ENCODE measurements around the gene SH3D19.
"Not testable (repeated sequence)": the region's sequence is repeated elsewhere in the genome, so short reads cannot be mapped to it uniquely, and the experiment has no call there.

SH3D19 gene

DNA sequence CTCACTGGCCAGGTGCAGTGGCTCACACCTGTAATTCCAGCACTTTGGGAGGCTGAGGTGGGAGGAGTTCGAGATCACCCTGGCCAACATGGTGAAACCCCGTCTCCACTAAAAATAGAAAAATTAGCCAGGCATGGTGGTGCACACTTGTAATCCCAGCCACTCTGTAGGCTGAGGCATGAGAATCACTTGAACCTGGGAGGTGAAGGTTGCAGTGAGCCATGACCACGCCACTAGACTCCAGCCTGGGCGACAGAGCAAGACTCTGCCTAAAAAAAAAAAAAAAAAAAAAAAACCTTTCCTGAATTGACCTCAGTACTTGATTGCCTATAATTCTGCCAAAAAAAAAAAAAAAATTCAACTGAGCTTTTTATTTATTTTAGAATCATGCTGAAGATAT lies 3.2 kb downstream of the SH3D19 start:
- DNase-seq = not testable (repeated sequence)

DNA sequence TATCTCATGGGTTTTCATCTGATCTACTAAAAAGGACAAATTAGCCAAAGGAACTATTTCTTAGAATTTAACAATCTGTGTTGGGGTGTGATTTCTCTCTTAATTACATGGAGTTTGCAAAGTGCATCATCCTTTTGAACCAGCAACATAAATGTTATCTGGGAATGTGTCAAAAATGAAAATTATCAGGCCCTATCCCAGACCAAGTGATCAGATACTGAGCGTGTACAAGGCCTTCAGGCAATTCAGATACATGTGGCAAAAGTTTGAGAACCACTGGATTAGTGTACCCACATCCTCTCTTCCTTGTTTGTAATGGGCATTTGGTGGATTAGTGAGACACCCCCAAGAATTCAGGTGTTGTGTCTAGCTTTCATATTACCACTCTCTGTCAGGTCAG lies 3.8 kb downstream of the SH3D19 start:
- DNase-seq = no peak

DNA sequence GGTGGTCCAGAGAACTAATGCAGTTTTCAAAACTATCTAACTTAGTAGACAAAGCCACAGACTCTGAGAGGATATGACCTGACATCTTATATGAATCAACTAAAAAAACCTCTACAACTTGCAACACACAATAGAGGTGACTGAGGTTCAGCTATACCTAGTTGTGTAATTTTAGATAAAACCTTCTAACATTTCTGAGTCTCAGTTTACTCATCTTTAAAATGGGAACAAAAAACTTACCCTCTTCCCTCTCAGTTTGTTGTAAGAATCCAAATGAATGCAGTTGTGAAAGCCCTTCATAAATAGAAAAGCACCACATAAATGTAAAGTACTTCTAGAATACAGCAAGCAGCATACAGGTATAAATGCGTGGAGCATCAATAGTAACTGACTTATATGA lies 5.9 kb downstream of the SH3D19 start:
- DNase-seq = no peak

DNA sequence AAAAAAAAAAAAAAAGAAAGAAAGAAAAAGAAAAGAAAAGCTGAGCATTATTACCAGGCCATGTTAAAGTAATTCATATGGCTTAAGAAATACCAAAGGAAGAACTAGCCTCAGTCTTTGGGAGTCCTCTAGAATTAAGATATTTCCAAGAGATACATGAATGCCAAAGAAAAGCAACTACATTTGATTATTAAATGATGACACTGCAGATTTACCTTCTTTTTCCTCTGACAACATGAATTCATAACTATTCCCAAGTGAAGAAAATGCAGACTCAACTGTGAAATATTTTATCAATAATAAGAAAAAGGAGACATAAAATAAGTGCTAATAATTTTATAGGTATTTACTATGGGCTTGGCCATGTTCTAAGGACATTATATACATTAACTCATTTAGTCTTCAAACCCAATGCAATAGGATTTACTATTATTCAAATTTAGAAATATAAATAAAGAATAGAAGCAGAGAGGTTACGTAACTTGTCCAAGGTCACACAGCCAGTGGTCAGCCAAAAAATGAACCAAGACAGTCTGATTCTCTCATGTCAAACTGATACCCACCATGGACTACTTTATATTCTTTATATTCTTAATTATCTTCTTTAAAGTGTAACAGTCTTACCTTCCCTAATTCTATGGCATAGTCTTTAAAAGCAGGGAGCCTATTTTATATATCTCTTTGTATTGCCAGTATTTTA lies 6.9 kb downstream of the SH3D19 start:
- no peak for DNase-seq

DNA sequence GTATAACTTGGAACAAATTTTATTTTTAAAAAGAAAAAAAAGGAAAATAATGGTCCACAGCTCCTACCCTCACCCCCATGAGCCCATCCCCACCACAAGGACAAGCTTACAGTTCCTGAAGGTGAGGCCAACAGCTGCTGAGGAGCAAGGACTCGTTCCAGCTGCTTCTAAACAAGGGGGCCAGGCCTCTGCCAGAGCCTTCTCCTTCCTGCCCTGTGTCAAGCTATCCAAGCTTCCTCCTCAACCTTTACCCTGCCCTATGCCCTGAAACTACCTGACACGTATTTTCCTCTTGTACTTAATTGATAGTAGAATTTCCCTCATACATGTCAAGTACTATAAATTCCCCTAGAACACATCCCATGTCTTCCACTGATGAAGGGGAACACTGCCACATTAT lies 8.8 kb downstream of the SH3D19 start:
- DNase-seq = no peak

DNA sequence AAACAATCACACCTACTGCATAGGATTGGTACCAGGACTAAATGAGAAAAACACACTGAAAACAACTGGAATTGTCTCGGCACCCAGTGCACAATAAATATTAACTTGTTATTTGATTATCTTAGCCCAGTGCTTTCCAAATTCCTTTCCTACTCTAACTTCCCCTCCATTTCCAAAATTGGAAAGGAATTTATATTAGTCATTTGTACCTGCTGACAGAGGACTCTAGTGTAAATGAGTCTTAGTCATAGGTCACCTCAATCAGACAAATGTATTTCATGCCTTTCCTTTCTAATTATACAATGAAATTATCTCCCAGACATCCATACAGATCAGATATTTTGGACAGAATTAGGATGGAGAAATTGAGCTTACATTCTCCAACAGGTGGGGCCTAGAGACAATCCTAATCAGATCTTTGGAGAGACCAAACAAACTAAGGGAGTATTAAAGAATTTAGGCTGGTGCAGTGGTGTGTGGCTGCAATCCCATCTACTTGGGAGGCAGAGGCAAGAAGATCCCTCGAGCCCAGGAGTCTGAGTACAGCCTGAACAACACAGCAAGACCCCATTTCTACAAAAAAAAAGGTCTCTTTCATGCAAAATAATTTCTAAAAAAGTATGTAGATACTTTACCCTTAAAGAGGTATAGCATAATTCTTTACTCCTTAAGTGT lies 10.1 kb downstream of the SH3D19 start:
- DNase-seq = no peak

DNA sequence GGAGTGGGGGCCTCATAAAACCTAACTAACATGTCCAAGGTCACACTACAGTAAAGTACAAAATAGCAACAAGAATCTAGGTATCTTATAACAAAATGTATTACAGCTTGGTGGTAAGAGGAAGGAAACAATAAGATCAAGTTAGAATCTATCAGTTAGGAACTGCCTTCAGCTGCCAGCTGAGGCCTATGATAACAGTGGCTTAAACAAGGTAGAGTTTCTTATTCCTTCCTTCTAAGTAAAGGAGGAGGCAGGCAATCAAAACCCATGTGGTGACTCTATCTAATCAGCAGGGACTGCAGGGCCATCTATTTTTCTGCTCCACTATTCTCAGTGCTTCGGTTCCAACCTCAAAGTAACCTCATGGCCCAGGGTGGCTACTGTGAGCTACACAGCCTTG lies 10.9 kb downstream of the SH3D19 start:
- DNase-seq = no peak

DNA sequence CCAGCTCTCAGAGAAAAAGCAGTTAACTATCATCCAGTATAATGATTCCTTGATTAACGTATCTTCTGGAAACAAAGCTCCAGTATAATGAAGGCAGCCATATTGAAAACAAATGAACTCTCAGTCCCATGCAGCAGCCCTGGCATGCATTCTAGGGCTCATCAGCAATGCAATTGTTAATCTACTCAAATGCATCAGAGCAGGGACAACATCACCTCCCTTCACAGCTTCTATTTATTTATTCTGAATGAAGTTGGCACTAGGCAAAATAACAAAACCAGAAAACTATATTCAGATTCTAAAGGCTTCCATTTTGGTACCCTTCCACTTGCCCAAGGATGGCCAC lies 11.4 kb downstream of the SH3D19 start:
- no peak for DNase-seq

DNA sequence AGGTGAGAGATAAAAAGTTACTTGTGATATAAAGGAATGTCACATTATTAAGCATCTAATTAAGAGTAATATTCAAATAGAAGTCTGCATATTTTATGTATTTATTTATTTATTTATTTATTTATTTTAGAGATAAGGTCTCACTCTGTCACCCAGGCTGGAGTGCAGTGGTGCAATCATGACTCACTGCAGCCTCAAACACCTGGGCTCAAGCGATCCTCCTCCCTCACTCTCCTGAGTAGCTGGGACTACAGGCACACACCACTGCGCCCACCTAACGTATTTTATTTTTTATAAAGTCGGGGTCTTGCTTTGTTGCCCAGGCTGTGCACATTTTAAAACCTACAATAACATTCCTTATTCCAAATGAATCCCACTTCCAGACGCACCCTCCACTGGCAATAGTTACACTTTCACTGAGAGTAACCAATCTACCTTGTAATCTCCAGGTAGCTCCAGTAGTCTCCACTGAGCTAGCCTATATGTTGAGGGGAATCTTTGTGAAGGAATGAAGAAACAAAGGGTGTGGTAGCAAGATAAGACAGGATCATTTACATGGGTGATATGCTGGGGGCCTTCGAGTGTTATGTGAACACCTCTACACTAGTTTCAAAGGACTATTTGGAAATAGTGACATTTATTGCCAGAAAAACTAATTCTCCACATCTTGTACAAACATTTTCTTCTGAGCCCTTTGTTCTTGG lies 11.9 kb downstream of the SH3D19 start:
- no peak for DNase-seq

DNA sequence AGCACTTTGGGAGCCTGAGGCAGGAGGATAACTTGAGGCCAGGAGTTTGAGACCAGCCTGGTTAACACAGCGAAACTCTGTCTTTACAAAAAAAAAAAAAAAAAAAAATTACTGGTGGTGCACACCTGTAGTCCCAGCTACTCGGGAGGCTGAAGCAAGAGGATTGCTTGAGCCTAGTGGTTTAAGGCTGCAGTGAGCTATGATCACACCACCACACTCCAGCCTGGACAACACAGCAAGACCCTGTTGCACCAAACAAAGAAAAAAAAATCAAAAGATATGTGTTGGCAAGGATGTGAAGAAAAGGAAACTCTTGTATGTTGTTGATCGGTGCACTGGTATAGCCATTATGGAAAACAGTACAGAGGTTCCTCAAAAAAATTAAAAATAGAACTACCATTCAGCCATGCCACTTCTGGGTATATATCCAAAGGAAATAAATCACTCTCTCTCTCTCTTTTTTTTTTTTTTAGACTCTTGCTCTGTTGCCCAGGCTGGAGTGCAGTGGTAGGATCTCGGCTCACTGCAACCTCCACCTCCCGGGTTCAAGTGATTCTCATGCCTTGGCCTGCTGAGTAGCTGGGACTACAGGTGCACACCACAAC lies 15.2 kb downstream of the SH3D19 start:
- DNase-seq = no peak

DNA sequence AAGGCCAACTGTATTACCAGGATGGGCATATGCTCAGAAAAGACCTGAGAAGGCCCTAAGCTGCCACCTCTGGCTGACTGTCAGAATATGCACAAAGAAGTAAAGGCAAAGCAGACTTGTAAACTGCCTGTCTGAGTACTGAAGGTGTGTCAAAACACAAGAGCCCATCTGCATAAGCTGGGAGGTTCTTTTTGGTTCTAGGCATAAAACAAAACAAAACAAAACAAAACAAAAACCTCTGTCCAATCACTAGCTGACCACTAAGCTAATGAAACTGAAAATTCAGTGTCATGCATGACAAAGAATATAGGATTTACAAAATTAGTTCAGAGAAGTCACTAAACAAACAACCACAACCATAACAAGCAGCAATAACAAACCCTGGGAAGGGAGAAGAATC lies 20.6 kb downstream of the SH3D19 start:
- DNase-seq = no peak

DNA sequence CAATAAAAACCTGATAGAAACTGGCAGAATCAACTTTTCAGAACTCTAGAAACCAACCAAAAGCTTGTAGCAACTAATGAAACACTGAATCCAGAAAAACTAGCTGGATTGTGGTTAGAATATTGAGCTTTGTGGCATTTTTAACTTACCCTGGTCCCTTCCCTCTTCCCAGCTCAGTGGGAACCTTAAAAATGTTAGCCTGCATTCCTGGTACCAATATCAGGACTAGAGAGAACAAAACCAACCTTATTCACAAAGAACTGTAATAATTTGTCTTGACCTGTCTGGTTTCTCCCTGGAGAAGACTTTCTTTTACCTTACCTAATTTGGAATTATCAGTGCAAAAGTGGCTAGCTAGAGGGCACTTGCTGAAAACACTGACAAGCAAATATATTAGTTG lies 21.2 kb downstream of the SH3D19 start:
- no peak for DNase-seq

DNA sequence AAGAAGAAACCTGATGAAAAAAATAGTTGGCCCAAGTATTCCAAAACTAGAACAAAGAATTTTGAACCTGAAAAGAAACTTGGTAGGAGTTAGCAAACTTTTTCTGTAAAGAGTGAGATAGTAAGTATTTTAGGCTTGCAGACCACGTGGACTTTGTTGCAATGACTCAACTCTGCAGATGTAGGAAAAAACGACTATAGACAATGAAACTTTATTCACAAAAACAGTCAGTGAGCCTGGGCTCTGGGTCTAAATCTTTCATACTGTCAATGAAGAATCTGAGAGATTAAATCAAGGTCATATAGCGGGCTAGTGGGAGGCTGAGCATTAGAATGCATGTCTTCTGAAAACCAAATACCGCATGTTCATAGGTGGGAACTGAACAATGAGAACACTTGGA lies 23.0 kb downstream of the SH3D19 start:
- DNase-seq = no peak

DNA sequence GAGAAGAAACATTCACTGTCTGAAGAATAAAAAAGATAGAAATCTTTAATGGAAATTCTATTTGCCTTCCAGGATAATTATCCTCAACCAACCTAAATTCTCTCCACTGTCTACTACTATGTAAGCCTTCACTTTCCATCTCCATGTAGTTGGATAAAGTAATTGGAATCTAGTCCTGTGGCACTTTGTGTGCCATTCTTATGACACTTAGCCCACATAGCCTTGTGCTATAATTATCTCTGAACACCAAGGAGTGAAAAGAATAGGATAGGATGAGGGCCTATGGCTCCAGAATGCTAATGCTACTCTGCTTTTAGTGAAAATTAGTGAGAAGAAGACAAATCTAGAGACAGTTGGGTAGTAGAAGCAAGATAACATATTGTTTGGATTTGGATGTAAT lies 28.2 kb downstream of the SH3D19 start:
- DNase-seq = no peak

DNA sequence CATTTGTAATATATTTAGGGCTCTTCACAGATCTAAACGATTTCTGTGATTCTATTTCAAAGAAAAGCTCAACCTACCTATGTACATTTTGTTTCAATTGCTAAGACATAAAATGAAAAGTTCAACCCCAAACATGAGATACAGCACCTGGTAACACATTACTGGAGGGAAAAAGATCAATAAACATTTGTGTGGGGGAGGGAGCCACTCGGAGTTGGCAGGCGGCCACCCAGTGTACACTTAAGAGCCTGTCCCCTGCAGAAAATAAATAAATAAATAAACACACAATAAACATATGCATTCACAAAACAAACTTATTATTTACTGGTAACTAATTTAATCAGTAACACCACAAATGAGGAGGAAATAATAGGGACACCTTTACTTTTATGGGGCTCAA lies 29.2 kb downstream of the SH3D19 start:
- no peak for DNase-seq

DNA sequence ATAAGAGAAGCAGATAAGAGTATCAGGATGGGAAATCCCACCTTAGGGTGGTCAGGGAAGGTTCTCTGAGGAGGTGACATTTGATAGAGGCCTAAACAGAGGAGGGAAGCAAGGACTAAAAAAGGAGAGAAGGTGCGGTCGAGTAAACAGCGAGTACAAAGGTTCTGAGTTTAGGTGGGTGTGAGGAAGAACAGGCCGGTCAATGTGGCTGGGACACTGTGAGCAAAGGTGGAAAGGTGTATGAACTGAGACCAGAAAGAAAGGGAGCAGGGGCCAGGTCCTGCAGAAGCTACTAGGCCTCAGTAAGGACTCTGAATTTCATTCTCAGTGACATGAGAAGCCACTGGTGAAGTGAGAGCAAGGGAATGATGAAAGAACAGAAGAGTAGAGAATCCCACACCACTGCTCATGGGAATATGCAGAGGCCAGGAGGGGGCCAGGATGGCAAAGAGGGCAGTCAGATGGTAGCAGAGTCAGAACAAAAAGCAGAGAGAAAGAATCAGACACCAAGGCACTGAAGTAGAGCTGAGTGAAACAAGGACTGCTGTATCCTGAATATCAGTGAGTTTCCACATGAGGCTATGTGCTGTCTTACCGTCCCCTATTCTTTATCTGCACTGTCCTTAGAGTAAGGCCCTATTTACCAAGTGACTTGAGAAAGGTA lies 30.4 kb downstream of the SH3D19 start:
- no peak for DNase-seq

DNA sequence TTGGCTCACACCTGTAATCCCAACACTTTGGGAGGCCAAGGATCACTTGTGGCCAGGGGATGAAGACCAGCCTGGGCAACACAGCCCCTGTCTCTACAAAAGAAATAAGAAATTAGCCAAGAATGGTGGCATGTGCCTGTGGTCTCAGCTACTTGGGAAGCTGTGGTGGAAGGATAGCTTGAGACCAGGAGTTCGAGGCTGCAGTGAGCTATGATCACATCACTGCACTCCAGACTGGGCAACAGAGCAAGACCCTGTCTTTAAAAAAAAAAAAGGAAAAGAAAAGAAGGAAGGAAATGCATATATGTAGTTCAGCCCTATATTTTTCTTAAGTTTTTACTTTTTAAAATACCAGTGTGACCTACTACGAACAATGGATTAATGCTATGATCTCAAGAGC lies 33.4 kb downstream of the SH3D19 start:
- no peak for DNase-seq

DNA sequence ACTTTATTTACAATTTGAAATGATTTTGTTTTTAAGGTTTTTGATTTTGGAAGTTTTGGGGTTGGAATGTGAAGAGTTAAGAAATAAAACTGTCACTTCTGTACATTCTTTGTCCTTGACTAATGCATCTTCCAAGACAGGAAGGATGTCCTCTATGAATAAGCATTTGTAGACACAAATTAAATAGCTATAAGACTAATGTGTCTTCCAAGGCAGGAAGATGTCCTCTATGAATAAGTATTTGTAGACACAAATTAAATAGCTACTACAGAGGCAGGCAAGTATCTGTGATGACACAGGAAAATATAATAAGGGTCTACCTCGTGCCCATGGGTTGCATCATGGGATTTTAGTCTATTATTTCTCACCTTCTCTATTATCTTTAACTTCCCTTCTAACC lies 33.9 kb downstream of the SH3D19 start:
- no peak for DNase-seq

DNA sequence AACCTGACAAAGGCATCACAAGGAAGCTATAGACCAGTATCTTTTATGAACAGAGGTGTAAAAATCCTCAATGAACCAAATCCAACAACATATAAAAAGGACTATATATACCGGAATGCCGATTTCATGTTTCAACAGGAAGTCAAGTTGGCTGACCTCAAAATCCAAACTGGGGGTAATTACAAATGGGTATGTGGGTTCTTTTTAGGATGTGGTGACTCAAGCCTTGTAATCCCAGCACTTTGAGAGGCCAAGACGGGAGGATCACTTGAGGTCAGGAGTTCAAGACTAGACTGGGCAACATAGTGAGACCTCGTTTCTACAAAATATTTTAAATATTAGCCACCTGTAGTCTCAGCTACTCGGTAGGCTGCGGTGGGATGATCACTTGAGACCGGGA lies 38.0 kb downstream of the SH3D19 start:
- DNase-seq = no peak

DNA sequence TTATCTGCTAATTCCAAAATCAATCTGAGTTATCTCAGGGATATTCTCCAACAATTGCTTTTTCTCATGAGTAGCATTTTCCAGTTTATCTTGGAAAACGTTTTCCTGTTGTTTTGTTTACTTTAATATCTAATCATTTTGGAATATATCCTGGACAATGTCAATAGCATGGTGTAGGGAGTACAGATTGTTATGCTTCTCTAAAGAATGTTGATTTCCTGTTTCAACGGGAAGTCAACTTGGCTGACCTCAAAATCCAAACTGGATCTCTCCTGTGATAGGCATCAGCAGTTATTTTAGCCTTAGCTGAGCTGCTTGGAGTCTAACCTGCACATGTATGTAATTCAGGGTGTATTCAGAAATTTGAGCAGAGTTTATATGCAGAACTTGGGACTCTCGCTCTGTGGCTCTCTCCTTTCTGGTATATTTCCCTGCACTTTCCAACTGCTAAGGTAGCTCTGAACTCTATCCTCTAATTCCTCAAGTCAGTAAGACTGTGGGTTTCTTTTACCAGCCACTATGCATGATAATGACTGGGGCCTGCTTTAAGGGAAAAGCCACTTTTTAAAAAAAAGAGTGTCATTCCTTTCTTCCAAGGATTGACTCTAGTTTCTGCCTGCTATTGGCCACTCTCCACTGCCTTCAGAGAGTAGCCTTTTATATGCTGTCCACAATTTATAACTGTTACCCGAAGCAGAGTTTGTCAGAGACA lies 40.7 kb downstream of the SH3D19 start:
- DNase-seq = no peak

DNA sequence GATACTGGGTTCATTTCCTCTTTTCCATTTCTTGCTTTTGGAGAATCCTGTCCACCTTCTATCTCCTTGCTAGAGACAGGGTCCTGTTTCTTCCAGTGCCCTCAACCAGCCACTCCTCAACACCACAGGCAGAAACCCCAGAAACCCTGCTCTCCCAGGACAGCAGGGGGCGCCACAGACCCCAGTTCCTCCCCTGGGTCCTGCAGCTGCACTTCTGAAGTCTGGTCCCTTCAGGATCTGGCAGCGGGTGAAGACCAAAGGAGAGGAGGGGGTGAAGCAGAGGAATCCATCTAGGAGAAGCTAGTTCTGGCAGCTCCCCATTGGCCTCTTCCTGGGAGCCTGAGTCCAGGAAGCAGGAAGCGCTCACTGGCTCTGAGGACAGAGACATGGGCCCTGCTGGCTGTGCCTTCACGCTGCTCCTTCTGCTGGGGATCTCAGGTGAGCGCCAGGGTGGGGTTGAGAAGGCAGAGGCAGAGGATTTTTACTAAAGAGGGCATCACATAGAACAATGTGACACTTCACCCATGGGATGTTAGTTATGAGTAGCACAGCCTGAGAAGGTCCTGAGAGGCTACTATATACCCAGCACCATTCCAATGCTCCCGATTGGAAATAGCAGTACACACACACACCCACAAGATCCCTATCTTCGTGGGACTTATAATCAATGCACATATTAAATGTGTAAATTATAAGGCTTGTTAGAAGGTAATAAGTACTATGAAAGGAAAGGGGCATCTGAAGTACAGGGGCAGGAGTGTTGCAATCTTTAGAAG lies 48.4 kb downstream of the SH3D19 start, which contains the start of gene PRSS48:
Gene PRSS48, plus strand, starts transcription at position 375 of the 776 bp plus-strand sequence. Its CDS starts 12 bp downstream, at position 387.
- DNase-seq = no peak

DNA sequence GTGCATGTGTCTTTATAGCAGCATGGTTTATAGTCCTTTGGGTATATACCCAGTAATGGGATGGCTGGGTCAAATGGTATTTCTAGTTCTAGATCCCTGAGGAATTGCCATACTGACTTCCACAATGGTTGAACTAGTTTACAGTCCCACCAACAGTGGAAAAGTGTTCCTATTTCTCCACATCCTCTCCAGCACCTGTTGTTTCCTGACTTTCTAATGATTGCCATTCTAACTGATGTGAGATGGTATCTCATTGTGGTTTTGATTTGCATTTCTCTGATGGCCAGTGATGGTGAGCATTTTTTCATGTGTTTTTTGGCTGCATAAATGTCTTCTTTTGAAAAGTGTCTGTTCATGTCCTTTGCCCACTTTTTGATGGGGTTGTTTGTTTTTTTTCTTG lies 56.5 kb downstream of the SH3D19 start:
- DNase-seq = not testable (repeated sequence)
